ENCODE results near the gene HDAC7. TPM values are rescaled to one million over a fixed set of nuclear protein-coding genes. Genes with fewer than 3 reads are reported as not detected.
A peak's percentile ranks its signal among the peaks of the same experiment; 100 is the strongest.

HDAC7 gene
- total RNA-seq, 4 donors from 2014 or later: 9.8 to 80.9 (median 36.8) TPM

DNA sequence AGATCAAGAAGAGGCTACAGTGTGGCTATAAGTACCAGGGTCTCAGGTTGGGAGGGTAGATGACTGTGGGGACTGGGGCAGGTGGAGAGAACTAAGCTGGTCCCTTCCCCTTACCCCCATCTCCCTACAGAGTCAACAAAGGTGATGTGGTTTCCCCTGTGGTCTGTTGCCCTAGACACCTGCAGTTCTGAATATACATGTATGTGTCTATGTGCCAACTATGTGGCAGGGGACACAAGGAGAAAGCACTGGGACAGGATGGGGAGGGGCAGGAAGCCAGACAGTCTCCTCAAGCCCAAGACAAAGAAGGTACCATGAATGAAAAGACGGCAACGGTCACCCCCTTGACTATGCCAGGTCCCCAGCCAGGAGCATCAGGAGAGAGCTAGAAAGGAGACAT, 4.5 kb upstream of the HDAC7 start:
- H3K4me1 ChIP-seq: peaks cover 0 to 42% (median 2%) of the 10 kb centered on the region in 4 donors
- DNase-seq: peak; percentile 24 to 68 (median 63)
- H3K27ac ChIP-seq: peak overlapping the region; percentile 17 to 98 (median 58)

DNA sequence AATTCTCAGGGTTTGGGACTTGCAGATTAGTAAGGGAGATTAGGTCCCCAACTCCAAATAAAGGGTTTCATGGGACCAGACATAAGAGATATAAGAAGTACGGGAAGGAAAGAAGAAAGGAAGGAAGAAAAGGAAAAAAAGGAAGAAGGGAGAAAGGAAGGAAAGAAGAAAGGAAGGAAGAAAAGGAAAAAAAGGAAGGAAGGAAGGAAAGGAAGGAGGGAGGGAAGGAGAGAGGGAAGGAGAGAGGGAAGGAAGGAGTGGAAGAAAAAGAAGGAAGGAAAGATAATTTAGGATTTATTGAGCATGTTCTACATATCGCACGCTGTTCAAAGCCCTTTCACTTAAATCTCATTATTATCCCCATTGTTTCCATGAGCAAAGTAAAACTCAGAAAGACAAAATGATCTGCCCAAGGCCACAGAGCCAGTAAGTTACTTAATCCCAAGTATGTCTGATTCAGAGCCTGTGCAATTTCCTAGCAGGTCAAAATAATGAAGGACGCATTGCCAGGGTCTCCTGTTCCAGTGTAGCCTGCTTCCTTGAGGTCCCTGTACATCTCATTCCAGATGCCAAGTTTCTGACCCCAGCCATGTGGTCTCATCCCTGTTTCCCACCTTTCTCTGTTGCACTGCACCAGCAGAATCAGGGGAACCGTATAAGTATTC, 3.9 kb upstream of the HDAC7 start:
- no peak overlapping the region for H3K4me3 ChIP-seq
- H3K4me1 ChIP-seq: peaks cover 0 to 39% (median 2%) of the 10 kb centered on the region in 4 donors
- TF ChIP-seq, protein P1, sequence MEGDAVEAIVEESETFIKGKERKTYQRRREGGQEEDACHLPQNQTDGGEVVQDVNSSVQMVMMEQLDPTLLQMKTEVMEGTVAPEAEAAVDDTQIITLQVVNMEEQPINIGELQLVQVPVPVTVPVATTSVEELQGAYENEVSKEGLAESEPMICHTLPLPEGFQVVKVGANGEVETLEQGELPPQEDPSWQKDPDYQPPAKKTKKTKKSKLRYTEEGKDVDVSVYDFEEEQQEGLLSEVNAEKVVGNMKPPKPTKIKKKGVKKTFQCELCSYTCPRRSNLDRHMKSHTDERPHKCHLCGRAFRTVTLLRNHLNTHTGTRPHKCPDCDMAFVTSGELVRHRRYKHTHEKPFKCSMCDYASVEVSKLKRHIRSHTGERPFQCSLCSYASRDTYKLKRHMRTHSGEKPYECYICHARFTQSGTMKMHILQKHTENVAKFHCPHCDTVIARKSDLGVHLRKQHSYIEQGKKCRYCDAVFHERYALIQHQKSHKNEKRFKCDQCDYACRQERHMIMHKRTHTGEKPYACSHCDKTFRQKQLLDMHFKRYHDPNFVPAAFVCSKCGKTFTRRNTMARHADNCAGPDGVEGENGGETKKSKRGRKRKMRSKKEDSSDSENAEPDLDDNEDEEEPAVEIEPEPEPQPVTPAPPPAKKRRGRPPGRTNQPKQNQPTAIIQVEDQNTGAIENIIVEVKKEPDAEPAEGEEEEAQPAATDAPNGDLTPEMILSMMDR (IDR thresholded peaks at IDR 0.05): no peak
- no peak for TF ChIP-seq POLR2A (IDR thresholded peaks at IDR 0.05)
- peak overlapping the region in 3 of 4 donors; percentile 68 to 98 (median 97) for H3K27ac ChIP-seq
- no peaks in the 10 kb centered on the region for H3K9me3 ChIP-seq
- H3K36me3 ChIP-seq: no peaks in the 10 kb centered on the region
- peak in 1 of 3 donors; percentile 12 for DNase-seq
- no peaks in the 10 kb centered on the region for H3K27me3 ChIP-seq

More for the DNA sequence above, 4.5 kb upstream of the HDAC7 start:
- H3K4me3 ChIP-seq: no peak overlapping the region
- TF ChIP-seq, protein P1 (IDR thresholded peaks at IDR 0.05): no peak
- no peak for TF ChIP-seq POLR2A (IDR thresholded peaks at IDR 0.05)
- H3K9me3 ChIP-seq: no peaks in the 10 kb centered on the region
- H3K36me3 ChIP-seq: no peaks in the 10 kb centered on the region
- H3K27me3 ChIP-seq: no peaks in the 10 kb centered on the region

DNA sequence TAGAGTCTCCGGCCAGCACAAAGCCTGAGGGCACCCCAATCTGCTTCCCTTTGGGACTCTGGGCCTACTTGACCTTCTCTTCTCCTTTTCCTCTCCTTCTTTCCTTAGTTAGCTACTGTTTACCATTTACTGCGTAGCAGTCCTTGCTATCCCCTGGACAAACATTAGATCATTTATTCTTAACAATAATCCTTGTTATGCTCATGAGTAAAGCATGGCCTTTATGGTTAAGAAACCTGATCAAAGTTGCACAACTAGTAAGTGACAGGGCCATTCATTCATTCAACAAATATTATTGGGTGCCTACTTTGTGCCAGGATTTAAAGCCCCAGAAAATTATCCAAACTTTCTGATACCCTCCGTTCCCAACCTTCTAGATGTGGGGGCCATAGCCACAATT, 3.2 kb upstream of the HDAC7 start:
- TF ChIP-seq, protein P1 (IDR thresholded peaks at IDR 0.05): no peak
- no peak for TF ChIP-seq POLR2A (IDR thresholded peaks at IDR 0.05)
- peak in 1 of 3 donors; percentile 14 for DNase-seq
- Histone ChIP-seq H3K4me3 (no peak overlapping the region), H3K36me3 (no peaks in the 10 kb centered on the region), H3K27ac (peak overlapping the region in 3 of 4 donors; percentile 93 to 98 (median 97)), H3K27me3 (no peaks in the 10 kb centered on the region), H3K9me3 (no peaks in the 10 kb centered on the region), H3K4me1 (peaks cover 0 to 39% (median 6%) of the 10 kb centered on the region in 4 donors)

DNA sequence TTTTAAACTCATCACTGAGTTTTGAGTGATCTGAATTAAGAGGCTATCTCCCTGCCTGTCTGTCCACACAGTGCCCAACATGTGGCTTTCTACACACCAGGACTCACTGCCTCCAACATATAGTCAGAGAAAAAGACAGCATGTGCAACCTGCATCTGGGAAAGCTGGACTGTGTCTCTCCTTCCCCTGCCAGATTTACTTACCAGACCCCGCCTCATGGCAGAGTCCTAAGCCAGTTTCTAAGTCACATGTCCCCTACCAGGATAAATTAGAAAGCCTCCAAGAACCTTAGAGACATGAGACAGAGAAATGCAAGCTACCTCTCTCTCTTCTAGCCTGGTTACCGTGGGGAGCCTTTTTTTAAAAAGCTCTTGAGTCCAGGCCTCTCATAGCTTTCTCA, 2.7 kb upstream of the HDAC7 start:
- H3K27ac ChIP-seq: peak overlapping the region; percentile 93 to 98 (median 98)
- DNase-seq: no peak

DNA sequence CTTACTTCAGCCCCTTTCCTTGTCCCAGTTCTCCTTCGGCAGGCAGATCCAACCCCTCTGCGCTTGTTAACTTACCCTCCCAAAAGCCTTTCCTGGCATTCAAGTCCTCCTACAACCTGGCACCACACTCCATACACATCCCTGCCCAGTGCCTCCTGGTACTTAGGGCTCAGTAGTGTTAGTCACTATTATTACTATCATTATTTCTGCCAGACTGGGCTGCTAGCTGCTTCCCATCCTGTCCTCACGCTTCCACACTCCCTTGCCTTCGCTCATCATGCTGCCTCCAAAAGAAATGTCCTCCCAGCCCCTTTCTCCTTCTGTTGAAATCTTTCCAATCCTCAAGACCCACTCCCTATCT, 1.6 kb upstream of the HDAC7 start:
- no peak for TF ChIP-seq POLR2A (IDR thresholded peaks at IDR 0.05)
- TF ChIP-seq, protein P1 (IDR thresholded peaks at IDR 0.05): no peak
- Histone ChIP-seq H3K4me1 (peaks cover 0 to 53% (median 17%) of the 10 kb centered on the region in 4 donors), H3K27me3 (no peaks in the 10 kb centered on the region), H3K36me3 (no peaks in the 10 kb centered on the region), H3K4me3 (no peak overlapping the region), H3K27ac (peak overlapping the region; percentile 93 to 98 (median 98)), H3K9me3 (no peaks in the 10 kb centered on the region)
- no peak for DNase-seq

More for the DNA sequence above, 2.7 kb upstream of the HDAC7 start:
- no peak for TF ChIP-seq POLR2A (IDR thresholded peaks at IDR 0.05)
- TF ChIP-seq, protein P1 (IDR thresholded peaks at IDR 0.05): no peak
- no peaks in the 10 kb centered on the region for H3K36me3 ChIP-seq
- no peaks in the 10 kb centered on the region for H3K27me3 ChIP-seq
- H3K4me3 ChIP-seq: no peak overlapping the region
- H3K4me1 ChIP-seq: peaks cover 0 to 42% (median 10%) of the 10 kb centered on the region in 4 donors
- H3K9me3 ChIP-seq: no peaks in the 10 kb centered on the region
